GM12878 (cell line): Measurements from ENCODE around the gene DNMT3A. TPM values are rescaled to one million over a fixed set of nuclear protein-coding genes. Genes with fewer than 3 reads are reported as not detected.

ENCODE experiments used
- ATF7 ChIP-seq: fragments of 450-650 bp; IDR thresholded peaks from 2 replicates; pipeline ENCODE4 v1.6.1; 2016; ENCODE audit warnings: low read depth, mild to moderate bottlenecking
- BHLHE40 ChIP-seq, 2 experiments: fragments of 450-650 bp in 1 of 2; IDR thresholded peaks; 2 replicates each; pipeline ENCODE4 v1.6.1; 2011 to 2017; ENCODE audit warnings: low read depth in 2 of 2, borderline replicate concordance in 1 of 2, improper control_type of control experiment in 1 of 2, low read length in 1 of 2, mild to moderate bottlenecking in 1 of 2
- CBX3 ChIP-seq: fragments of 200-600 bp; sonication (generic); IDR thresholded peaks from 2 replicates; pipeline ENCODE4 v1.6.1; 2016; ENCODE audit warnings: low read depth, borderline replicate concordance
- ESRRA ChIP-seq: IDR thresholded peaks from 2 replicates; pipeline ENCODE4 v1.6.1; 2012; ENCODE audit warnings: mild to moderate bottlenecking, low read length, improper control_type of control experiment
- FOXK2 ChIP-seq: fragments of 450-650 bp; IDR thresholded peaks from 2 replicates; pipeline ENCODE4 v1.6.1; 2017; ENCODE audit warnings: mild to moderate bottlenecking, moderate library complexity
- HDAC2 ChIP-seq: fragments of 200-600 bp; sonication (generic); IDR thresholded peaks from 2 replicates; pipeline ENCODE4 v1.6.1; 2017
- IKZF1 ChIP-seq: fragments of 450-650 bp; conservative IDR thresholded peaks from 2 replicates; pipeline ENCODE4 v1.6.1; 2017; ENCODE audit warnings: antibody characterized with exemption, mild to moderate bottlenecking
- KAT2A ChIP-seq: conservative IDR thresholded peaks from 2 replicates; pipeline ENCODE4 v1.6.1; 2011; ENCODE audit warnings: low read depth, low read length; ENCODE audit not compliant: control insufficient read depth
- MTA2 ChIP-seq: fragments of 450-650 bp; IDR thresholded peaks from 2 replicates; pipeline ENCODE4 v1.6.1; 2016; ENCODE audit warnings: low read depth, mild to moderate bottlenecking, moderate library complexity
- MXI1 ChIP-seq: fragments of 150-350 bp; IDR thresholded peaks from 2 replicates; pipeline ENCODE4 v1.6.1; 2011; ENCODE audit warnings: low read depth, mild to moderate bottlenecking, inconsistent platforms, low read length, improper control_type of control experiment
- NR2F1 ChIP-seq: fragments of 450-650 bp; conservative IDR thresholded peaks from 2 replicates; pipeline ENCODE4 v1.6.1; 2017; ENCODE audit warnings: mild to moderate bottlenecking
- RELA ChIP-seq: fragments of 450-650 bp; IDR thresholded peaks from 2 replicates; pipeline ENCODE4 v1.8.0; 2014; ENCODE audit warnings: borderline replicate concordance; ENCODE audit not compliant: partially characterized antibody
- TCF12 ChIP-seq: IDR thresholded peaks from 2 replicates; pipeline ENCODE4 v1.6.1; 2011; ENCODE audit warnings: low read depth, mild to moderate bottlenecking, low read length
- polyA plus RNA-seq, 11 experiments: library from polyadenylated mRNA; depleted of rRNA in 4 of 11; unstranded in 6 of 11; stranded (reverse) in 5 of 11; fragments of >200 nt; fragmentation: Nextera tagmentation in 4 of 11; fragmentation: Illumina TruSeq in 1 of 11; extraction: Ambion mirVana in 4 of 11; extraction: Trizol in 1 of 11; gene quantifications; 1 replicate in 1 of 11; 2 replicates in 10 of 11; pipeline versions ENCODE4 v1.2.1 to v1.2.3, GENCODE V29; 2011 to 2016; ENCODE audit warnings: inconsistent platforms in 2 of 11, missing spikeins in 2 of 11, low read depth in 1 of 11
- total RNA-seq, 4 experiments: library from RNA; depleted of rRNA in 3 of 4; stranded (reverse); fragments of >200 nt in 3 of 4; fragmentation: Illumina TruSeq in 1 of 4; extraction: Trizol in 1 of 4; gene quantifications; 2 replicates each; pipeline versions ENCODE4 v1.2.1 to v1.2.3, GENCODE V29; 2013 to 2021
- TF ChIP-seq, protein P1 (sequence below): fragments of 450-650 bp; IDR thresholded peaks from 2 replicates; pipeline ENCODE4 v1.6.1; 2017; ENCODE audit warnings: antibody characterized with exemption, mild to moderate bottlenecking, moderate library complexity
- TF ChIP-seq, protein P2 (sequence below): IDR thresholded peaks from 2 replicates; pipeline ENCODE4 v1.6.1; 2011; ENCODE audit warnings: low read depth, mild to moderate bottlenecking, low read length, moderate library complexity, borderline replicate concordance; ENCODE audit errors: extremely low read depth
- TF ChIP-seq, protein P3 (sequence below): fragments of 450-650 bp; formaldehyde crosslinking; IDR thresholded peaks from 2 replicates; pipeline ENCODE4 v1.4.0; 2020; ENCODE audit warnings: mild to moderate bottlenecking, moderate library complexity

DNMT3A gene
- total and polyA plus RNA-seq, 10 of the 15 experiments (the other 5 are each of a cell fraction or from before 2014, with no cell fraction given): 7.4 to 51.6 (median 17.4) TPM

DNA sequence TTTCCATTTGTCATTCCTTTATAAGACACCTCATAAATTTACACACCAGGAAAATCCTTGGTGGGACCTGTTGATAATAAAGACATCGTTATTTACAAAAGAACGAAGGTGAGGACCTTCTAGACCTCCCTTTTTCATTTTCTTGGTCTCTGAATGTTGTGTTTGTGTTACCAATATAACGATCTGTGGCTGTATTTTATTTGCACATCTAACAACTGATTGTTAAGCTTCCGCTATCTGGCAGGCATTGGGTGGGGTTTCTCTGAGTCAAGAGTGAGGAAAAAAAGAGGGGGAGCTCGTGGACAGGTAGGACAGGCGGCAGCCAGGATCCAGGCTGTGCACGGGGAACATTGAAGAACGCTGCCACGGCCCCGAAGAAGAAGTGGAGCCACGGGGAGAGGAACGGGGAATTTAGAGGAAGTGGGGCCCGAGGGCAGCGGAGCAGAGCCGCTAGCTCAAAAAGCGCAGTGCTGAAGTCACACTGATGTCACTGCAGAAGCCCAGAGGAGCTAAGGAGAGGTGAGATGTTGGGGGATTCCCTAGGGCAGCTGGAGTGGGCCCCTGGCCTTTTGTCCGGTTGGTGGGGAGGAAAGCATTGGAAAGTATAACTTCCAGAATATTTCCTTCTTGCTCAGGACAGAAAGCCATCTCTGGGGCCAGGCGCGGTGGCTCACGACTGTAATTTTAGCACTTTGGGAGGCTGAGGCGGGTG lies 20.9 kb upstream of the DNMT3A start (continued):
- TF ChIP-seq NR2F1 (peak; percentile 92), HDAC2 (no peak), KAT2A (no peak), TCF12 (peak; percentile 79), ESRRA (no peak), RELA (peak; percentile 97), IKZF1 (peak; percentile 99), ATF7 (peak; percentile 97), MTA2 (peak; percentile 90), MXI1 (peak; percentile 76; the same call in 1 of the 2 replicates), BHLHE40 (IDR thresholded peaks at IDR 0.05; ENCODE audit: borderline replicate concordance in 1 of 2, low read depth in 2 of 2, low read length in 1 of 2) (peak; percentile 63 to 75; a peak in 3 of 4 replicates), FOXK2 (no peak), CBX3 (no peak)
- TF ChIP-seq, protein P1, sequence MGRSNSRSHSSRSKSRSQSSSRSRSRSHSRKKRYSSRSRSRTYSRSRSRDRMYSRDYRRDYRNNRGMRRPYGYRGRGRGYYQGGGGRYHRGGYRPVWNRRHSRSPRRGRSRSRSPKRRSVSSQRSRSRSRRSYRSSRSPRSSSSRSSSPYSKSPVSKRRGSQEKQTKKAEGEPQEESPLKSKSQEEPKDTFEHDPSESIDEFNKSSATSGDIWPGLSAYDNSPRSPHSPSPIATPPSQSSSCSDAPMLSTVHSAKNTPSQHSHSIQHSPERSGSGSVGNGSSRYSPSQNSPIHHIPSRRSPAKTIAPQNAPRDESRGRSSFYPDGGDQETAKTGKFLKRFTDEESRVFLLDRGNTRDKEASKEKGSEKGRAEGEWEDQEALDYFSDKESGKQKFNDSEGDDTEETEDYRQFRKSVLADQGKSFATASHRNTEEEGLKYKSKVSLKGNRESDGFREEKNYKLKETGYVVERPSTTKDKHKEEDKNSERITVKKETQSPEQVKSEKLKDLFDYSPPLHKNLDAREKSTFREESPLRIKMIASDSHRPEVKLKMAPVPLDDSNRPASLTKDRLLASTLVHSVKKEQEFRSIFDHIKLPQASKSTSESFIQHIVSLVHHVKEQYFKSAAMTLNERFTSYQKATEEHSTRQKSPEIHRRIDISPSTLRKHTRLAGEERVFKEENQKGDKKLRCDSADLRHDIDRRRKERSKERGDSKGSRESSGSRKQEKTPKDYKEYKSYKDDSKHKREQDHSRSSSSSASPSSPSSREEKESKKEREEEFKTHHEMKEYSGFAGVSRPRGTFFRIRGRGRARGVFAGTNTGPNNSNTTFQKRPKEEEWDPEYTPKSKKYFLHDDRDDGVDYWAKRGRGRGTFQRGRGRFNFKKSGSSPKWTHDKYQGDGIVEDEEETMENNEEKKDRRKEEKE: no peak
- TF ChIP-seq, protein P2, sequence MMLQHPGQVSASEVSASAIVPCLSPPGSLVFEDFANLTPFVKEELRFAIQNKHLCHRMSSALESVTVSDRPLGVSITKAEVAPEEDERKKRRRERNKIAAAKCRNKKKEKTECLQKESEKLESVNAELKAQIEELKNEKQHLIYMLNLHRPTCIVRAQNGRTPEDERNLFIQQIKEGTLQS: no peak
- TF ChIP-seq, protein P3, sequence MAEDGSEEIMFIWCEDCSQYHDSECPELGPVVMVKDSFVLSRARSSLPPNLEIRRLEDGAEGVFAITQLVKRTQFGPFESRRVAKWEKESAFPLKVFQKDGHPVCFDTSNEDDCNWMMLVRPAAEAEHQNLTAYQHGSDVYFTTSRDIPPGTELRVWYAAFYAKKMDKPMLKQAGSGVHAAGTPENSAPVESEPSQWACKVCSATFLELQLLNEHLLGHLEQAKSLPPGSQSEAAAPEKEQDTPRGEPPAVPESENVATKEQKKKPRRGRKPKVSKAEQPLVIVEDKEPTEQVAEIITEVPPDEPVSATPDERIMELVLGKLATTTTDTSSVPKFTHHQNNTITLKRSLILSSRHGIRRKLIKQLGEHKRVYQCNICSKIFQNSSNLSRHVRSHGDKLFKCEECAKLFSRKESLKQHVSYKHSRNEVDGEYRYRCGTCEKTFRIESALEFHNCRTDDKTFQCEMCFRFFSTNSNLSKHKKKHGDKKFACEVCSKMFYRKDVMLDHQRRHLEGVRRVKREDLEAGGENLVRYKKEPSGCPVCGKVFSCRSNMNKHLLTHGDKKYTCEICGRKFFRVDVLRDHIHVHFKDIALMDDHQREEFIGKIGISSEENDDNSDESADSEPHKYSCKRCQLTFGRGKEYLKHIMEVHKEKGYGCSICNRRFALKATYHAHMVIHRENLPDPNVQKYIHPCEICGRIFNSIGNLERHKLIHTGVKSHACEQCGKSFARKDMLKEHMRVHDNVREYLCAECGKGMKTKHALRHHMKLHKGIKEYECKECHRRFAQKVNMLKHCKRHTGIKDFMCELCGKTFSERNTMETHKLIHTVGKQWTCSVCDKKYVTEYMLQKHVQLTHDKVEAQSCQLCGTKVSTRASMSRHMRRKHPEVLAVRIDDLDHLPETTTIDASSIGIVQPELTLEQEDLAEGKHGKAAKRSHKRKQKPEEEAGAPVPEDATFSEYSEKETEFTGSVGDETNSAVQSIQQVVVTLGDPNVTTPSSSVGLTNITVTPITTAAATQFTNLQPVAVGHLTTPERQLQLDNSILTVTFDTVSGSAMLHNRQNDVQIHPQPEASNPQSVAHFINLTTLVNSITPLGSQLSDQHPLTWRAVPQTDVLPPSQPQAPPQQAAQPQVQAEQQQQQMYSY (CRISPR knock-in tag): no peak
